Measurements from ENCODE around the gene C1orf122.
"Not testable (repeated sequence)": the region's sequence is repeated elsewhere in the genome, so short reads cannot be mapped to it uniquely, and the experiment has no call there.

The C1orf122 gene

DNA sequence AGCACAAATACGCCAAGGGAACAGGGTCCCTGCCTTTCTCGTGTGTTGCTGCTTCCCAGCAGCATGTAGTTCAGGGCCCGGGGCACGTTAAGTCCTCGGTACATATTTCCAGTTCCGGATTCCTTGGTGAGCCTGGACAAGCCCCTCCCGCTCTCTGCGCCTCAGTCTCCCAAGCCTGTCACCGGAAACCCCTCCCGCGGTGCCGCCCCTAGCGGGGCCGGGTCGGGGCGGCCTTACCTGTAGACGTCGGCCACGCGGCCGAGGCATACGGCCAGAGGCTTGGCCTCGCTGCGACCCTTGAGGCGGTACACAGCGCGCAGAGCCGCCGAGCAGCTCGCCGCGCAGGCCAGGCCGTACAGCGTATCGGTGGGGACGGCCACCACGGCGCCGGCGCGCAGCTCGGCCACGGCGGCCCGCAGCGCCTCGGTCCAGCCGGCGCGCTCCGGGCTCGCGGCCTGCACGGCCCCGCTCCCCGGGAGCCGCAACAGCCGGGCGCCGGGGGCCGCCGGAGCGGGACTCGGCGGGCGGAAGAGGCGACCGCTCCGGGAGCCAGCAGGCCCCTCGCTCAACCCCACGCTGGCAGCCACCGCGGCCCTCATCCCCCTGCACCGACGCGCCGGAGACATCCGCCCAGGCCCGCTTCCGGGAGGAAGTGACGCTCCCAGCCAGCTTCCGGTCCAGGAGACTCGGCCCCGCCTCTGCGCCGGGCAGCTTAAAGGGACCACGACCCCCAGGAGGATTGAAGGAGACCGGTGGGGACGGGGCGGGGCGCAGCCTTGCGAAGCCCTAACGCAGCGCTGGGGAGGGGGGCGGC lies at the start of gene C1orf122, which contains the start of gene YRDC:
Gene C1orf122 (plus strand): TSS at position 236 of the 814 bp plus-strand sequence. CDS start 615 bp downstream, outside the sequence.
Gene YRDC (minus strand): TSS at position 654 of the 814 bp plus-strand sequence. CDS start 28 bp downstream, at position 626.
- DNase-seq (ENCODE audit: low read depth in 2 of 2) = peak; percentile 74 to 82

DNA sequence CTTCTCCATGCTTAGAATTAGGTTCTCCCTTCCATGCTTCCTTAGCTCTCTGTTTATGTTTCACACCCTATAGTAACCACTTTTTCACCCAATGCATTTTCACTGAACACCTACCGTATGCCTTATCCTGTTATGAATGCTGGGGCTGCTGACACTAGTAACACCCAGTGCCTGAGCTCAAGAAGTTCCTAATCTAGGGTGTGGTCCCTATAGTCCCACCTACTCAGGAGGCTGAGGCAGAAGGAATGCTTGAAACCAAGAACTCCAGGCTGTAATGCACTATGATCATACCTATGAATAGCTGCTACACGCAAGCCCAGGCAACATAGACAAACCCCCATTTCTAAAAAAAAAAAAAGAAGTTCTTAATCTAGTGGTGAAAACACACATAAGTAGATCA lies 48.1 kb upstream of the C1orf122 start:
- no peak for DNase-seq (ENCODE audit: low read depth in 2 of 2)

DNA sequence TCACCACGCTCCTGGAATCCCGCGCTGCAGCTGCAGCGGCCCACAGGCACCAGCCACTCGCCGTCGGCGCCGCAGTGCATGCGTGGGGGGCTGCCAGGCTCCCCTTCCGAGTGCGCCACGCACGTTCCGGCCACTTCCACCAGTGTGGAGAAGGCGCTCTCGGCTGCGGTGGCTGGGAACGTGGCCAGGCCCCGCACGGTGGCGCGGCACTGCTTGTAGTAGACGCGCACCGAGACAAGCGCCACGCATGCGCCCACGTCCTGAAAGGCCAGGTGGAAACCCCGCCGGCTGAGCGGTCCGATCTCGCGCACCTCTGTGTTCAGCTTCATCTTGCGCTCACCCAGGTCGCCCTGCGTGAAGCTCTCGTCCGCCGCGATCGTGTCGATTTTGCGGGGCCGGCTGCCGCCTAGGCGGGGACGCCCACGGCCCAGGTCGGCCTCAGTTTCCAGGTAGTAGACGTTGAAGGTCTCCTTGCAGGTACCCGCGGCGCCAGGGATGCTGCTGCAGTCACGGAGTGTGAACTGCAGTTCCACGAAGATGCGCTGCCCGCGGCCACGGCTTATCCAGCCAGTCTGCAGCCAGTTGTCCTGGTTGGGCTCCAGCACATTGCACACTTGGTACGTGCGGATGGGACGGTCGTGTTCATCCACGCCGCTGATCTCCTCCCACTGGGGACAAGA lies 46.0 kb upstream of the C1orf122 start:
- DNase-seq (ENCODE audit: low read depth in 2 of 2) = no peak

DNA sequence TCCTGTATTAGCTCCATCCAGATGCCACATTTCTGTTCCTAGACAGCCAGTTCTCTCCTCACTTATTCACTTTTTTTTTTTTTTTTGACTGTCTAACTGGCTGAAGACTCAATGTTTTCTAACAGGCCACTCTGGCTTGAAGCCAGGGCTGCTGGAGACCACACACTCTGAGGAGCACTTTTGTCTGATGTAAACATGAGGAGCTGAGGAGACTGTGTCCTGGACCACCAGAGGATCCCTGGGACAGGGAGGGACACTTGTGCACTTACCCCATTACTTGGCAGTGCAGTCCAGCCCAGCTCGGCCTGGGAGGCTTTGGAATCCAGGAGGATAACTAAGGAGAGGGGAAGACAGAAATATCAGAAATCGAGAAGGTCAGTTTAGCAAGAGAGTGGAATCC lies 45.1 kb upstream of the C1orf122 start:
- no peak for DNase-seq (ENCODE audit: low read depth in 2 of 2)

DNA sequence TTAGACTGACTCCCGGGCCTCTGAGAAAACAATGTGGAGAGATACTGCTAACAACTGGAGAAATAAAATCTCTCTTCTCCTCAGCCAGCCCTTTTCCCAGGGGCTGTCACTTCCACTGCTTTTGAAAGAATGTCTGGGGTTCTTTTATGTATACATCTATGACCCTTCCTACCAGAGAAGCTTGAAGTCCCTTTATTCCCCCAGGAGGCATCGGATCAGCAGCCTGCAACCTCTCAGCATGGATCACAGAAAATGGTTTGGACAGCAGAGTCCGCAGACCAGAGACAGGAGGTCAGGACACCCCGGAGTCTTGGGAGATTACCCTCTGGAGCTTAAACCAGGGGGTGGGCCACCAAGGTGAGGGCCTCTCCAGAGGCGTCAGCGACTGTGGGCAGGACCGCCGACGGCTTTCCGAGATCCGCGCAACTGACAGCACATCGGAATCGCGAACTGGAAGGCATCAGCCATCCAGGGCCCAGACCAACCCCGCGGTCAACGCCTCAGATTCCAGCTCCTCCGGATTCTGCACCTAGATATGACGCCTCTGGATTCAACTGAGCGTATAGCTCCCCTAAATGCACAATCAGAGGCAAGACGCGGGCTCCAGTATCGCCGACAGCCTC lies 43.7 kb upstream of the C1orf122 start:
- DNase-seq (ENCODE audit: low read depth in 2 of 2) = no peak

DNA sequence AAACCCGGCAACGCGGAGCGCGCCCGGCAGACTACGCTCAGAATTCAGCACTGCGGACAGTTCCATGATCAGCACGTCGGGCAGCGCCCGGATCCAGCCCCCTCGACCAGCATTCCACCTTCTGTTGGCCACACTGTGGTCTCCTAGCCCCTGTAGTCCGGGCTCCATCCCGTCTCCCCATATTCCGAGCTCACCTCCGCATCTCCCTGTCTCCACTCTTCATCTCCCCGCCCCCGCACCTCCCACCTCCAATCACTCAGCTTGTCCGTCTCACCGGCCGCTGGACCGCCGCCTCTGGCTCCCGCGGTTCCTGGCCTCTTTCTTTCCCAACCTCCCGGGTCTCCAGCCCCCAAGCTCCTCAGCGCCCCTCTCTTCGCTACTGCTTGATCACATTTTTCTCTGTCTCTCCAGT lies 43.2 kb upstream of the C1orf122 start:
- DNase-seq (ENCODE audit: low read depth in 2 of 2) = peak in 1 of 2 experiments; percentile 8

DNA sequence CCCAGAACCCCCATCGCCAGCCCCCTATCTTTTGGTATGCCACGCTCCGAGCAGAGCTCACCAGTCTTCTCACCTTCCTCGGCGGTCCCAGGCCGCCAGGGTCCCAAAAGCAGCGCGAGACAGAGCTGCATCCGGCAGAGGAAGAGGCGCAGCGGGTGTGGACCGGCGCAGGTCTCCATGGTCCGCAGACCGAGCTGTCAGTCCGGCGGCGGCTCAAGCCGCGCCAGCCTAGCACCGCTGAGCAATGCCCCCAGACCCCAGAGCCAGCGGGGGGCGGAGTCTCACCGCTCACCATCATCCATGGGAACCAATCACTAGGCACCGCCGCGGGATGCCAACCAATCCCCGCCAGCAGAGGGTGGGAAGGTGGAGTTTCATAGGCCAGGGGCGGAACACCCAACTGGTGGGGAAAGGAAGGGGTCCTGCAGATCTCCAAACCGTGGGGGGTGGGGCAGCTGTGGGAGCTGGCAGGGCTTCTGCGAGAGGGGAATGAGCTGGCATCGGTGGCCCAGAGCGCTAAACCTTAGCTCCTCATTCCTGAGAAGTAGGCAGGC lies 42.6 kb upstream of the C1orf122 start, which contains the start of gene EPHA10:
Gene EPHA10 (minus strand): TSS at position 233 of the 554 bp plus-strand sequence. CDS start 54 bp downstream, at position 179.
- no peak for DNase-seq (ENCODE audit: low read depth in 2 of 2)

DNA sequence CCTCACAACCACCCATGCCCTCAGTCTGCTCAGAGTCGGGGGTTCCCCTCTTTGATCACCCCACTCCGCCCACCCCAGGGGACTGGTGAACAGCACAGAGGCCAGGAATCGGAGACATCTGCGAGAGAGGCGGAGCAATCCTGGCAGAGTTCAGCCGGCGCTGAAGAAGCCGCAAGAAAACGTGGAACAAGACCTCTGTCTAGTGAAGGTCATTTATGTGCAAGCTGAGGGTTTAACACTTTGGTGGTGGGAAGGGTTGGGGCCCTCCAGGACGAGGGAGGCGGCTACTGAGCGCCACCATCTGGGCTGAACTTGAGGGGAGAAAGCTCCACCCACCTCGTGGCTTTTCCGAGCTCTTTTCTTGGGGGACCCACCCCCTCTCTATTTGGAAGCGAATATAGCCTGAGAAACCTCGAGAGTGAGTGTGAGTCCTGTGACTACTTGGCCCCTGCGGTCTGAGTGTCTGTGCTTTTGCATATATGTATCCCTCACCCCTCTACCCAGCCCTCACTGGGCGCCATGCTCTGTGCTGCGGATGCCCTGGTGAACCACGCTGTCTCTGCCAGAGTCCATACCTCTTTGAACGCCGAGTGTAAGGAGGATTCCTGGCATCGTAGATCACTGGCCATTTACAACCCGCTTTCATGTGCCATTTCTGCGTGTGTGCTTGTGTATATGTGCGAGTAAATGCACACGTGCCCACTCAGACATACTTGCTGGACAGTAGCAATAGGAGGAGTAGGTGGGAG lies 41.5 kb upstream of the C1orf122 start:
- DNase-seq (ENCODE audit: low read depth in 2 of 2) = no peak

DNA sequence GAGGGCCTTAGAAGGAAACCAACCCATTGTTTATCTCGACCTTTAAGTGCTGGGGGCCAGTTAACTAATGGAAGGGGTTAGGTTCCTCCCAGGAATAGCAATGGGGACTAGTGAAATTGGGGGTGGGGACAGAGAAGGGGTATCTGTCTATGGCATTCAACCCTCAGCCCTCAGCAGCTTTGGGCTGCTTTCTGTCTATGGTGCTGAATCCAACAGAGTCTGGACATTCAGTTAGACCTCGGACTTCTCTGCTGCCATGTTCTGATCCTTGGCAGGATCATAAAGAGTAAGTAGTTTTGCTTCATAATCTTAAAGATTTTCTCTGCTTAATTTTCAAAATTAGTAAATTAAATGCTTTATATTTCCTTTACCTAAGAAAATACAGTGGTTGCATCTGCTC lies 40.1 kb upstream of the C1orf122 start:
- DNase-seq (ENCODE audit: low read depth in 2 of 2) = no peak

DNA sequence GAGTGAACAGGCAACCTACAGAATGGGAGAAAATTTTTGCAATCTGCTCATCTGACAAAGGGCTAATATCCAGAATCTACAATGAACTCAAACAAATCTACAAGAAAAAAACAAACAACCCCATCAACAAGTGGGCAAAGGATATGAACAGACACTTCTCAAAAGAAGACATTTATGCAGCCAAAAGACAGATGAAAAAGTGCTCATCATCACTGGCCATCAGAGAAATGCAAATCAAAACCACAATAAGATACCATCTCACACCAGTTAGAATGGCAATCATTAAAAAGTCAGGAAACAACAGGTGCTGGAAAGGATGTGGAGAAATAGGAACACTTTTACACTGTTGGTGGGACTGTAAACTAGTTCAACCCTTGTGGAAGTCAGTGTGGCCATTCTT lies 36.1 kb upstream of the C1orf122 start:
- DNase-seq (ENCODE audit: low read depth in 2 of 2) = not testable (repeated sequence)

DNA sequence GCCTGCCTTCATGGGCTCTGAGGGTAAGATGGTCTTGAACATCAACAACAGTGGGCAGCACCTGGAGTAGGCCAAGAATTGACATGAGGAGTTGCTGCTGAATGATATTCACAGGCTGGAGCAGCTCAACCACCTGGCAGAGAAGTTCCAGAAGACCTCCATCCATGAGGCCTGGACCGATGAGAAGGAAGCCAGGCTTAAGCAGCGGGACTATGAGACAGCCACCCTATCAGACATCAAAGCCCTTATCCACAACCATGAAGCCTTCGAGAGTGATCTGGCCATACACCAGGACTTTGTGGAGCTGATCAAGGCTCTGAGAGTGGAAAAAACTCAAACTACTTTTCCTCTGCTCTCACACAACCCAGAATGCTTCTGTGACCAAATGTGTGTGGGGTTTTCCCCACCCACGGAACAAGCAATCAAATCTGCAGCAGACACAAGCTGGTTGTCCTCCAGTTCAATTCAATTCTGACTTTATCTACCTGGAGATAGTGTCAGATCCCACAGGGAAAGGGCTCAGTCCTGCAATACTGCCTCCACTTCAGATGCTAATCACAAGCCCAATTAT lies 30.6 kb upstream of the C1orf122 start:
- DNase-seq (ENCODE audit: low read depth in 2 of 2) = no peak

DNA sequence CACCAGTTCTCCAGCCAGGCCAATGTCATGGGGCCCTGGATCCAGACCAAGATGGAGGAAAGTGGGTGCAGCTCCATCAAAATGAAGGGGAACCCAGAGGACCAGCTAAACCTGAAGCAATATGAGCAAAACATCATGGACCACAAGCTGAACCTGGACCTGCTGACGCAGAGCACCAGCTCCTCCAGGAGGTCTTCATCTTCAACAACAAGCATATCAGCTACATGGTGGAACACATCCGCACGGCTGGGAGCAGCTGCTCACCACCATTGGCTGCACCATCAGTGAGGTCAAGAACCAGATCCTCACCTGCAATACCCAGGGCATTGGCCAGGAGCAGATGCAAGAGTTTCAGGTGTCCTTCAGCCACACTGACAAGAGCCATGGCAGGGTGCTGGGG lies 28.9 kb upstream of the C1orf122 start:
- no peak for DNase-seq (ENCODE audit: low read depth in 2 of 2)

DNA sequence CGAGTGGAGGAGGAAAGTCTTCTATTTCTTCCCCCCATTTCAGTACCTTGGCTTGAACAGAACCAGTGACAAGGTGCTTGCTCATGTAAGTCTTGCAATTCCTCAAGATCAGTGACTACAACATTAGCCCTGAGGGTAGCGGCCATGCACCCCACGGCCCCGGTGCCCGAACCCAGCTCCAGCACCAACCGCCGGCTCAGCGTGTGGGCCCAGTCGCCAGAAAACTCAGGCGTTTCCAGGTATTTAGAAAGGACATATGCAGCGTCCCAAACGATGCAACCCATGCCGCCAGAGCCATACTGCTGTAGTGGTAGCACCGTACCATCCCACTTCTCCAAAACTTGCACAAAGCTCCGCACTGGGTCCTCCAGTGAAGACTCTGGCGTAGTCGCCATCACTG lies 25.1 kb upstream of the C1orf122 start:
- DNase-seq (ENCODE audit: low read depth in 2 of 2) = no peak

DNA sequence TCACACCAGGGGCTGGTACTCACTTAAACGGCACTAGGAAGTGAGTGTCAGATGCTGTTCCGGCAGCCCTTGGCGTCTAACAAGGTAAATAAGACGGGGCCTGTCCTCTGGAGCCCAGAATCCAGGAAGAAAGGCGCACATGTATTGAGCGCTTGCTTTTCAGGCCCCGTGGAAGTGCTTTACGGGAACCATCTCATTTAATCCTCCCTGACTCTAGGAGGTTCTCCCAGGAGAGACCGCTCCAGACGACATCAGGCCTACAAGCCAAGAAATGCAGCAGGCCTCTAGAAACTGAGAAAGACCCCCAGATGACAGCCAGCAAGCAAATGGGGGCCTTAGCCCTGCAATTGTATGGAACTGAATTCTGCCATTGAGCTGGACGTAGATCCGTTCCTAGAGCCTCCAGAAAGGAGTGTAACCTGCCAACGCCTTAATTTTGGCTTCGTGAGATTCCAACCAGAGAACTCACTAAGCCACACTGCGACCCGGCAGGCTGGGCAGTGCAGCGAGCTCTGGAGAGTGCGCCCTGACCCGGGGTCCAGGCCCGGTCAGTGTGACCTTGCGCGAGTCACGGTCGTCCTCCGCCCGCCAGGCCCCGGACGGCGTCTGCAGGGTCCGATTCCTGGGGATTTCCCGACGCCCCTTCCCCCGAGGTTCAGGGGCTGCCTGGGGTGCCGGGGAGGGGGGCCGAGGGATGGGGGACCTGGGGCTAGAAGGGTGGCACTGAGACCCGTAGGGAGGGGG lies 14.5 kb upstream of the C1orf122 start:
- DNase-seq (ENCODE audit: low read depth in 2 of 2) = no peak

DNA sequence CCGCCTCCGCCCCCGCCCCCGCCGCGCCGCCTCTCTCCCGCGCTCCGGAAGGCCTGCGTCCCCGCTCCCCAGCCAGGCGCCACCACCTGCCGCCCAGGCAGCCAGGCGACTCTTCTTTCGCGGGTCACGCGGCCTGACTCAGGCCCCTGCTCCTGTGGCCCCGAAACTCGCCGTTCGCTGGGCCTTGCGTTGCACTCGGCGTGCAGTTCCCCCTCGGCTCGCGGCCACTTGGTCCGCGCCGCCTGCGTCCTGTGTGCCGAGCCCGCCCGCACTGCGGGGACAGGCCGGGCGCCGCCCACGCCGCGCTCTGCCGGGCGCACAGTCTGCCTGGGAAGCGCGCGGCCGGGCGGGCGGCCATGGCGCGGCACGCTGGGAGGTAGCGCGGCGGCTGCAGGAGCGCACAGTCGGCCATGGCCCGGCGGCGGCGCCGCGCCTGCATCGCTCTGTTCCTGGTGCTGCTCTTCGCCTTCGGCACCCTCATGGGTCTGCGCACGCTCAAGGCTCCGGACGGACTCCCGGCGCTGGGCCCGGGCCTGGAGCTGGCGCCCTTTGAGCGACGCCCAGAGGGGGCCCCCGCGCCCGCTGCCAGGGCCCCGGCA lies 13.7 kb upstream of the C1orf122 start, which contains the start of gene MANEAL:
Gene MANEAL (plus strand): TSS at position 75 of the 599 bp plus-strand sequence. CDS start 336 bp downstream, at position 411.
- DNase-seq (ENCODE audit: low read depth in 2 of 2) = no peak

DNA sequence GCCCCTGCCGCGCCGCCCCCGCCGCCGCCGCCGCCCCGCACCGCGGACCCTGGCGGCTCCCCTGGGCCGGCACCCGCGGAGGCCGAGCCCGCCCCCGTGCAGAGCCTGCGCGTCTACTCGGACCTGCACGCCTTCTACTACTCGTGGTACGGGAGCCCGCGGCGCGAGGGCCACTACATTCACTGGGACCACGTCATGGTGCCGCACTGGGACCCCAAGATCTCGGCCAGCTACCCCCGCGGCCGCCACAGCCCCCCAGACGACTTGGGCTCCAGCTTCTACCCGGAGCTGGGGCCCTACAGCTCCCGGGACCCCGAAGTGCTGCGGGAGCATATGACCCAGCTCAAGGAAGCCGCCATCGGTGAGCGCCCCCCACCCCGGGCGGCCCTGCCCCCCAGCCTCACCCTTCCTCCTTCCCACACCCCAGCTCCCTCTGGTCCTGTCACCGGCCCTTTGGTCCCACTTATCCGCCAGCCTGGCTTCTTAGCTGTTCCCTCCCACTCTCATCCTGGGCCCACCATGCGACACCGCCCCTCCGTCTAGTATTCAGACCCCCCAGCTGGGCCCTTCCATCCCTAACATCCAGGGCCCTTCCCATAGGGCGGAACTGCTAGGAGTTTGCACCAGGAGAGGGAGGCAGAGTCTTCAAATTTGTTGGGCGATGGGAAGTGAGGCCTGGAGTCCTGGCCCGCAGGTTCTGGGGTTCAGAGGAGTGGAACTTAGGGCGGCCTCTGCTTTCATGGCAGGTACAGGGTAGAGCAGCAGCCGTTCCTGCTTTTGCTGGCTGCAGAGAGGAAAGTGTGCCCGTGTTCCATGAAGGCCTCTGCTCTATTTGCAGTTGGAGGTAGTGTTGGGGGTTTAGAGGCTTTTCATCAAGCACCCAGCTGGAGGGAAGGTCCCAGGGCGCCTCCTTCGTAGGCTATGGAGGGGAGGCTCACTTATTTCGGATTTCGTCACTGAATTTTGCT lies 12.9 kb upstream of the C1orf122 start:
- no peak for DNase-seq (ENCODE audit: low read depth in 2 of 2)

DNA sequence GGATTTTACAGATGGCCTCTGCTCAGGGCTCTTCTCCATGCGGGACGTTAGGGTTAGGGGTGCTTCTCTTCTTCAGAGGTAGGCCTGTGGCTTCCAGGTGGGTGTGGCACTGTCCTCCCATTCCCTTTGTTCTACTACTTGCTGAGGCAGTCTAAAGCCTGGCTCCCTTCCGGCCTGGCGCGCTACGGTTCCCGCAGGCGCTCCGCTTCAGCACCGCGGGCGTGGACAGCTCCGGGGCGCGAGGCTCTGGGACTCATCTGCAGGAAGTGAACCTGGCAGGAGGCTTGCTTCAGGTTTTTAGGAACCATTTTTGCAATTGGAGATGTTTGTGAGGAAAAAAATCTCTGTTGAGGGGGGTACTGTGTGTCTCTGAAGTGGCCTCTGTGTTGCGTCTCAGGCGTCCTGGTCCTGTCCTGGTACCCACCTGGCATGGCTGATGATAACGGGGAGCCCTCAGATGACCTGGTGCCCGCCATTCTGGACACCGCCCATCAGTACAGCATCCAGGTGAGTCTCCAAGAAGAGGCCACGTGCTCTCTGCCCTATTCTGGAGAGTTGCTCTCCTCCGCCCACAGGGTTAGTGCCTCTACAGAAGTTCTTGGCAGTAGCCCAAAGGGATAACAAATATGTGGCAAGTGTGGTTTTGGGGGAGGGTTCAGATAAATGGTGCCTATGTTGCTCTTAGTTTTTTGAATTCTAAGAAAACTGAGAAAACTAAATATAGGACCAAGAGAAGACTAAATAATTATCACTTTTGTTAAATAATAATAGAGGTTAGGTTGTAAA lies 12.1 kb upstream of the C1orf122 start:
- no peak for DNase-seq (ENCODE audit: low read depth in 2 of 2)
